Progenitor cell of endocrine pancreas (in vitro differentiated cells): ENCODE measurements around the gene RAB15. TPM values are rescaled to one million over a fixed set of nuclear protein-coding genes. Genes with fewer than 3 reads are reported as not detected.

Experiments
- DNase-seq: peaks from one replicate; pipeline ENCODE4 v3.0.0; 2021; ENCODE audit warnings: low spot score; ENCODE audit not compliant: unreplicated experiment
- H3K27ac Mint-ChIP-seq: 2 replicates; pipeline ENCODE4 v1.8.0; 2021; ENCODE audit warnings: mild to moderate bottlenecking, moderate library complexity, mixed read lengths
- H3K27me3 Mint-ChIP-seq: 2 replicates; pipeline ENCODE4 v1.8.0; 2021; ENCODE audit warnings: mixed read lengths
- H3K36me3 Mint-ChIP-seq: 2 replicates; pipeline ENCODE4 v1.8.0; 2022; ENCODE audit warnings: mixed read lengths; ENCODE audit not compliant: insufficient read depth
- H3K4me1 Mint-ChIP-seq: 2 replicates; pipeline ENCODE4 v1.8.0; 2021; ENCODE audit warnings: low read depth, mixed read lengths
- H3K4me3 Mint-ChIP-seq: 2 replicates; pipeline ENCODE4 v1.8.0; 2021; ENCODE audit warnings: low read depth, mild to moderate bottlenecking, moderate library complexity, mixed read lengths
- H3K9me3 Mint-ChIP-seq: 2 replicates; pipeline ENCODE4 v1.8.0; 2021; ENCODE audit warnings: low read depth, mixed read lengths
- CTCF ChIP-seq: fragments of 200-600 bp; sonication (generic); IDR thresholded peaks from one replicate; pipeline ENCODE4 v1.5.0; 2021; ENCODE audit warnings: antibody characterized with exemption, mild to moderate bottlenecking; ENCODE audit not compliant: unreplicated experiment
- total RNA-seq: library from RNA; stranded (reverse); gene quantifications from 2 replicates; pipeline ENCODE4 v1.2.1, GENCODE V29; 2021

Gene RAB15
- total RNA-seq, 1 donor from 2014 or later, result 27.6 TPM

GRCh38 chr14:64910847-64911495 lies 61.2 kb downstream of the RAB15 start:
- Mint-ChIP-seq H3K4me1 (peaks cover 9% of the 10 kb centered on the region), H3K4me3 (no peak overlapping the region), H3K27ac (no peak overlapping the region), H3K9me3 (no peaks in the 10 kb centered on the region), H3K36me3 (no peaks in the 10 kb centered on the region), H3K27me3 (peaks cover 9% of the 10 kb centered on the region)
- TF ChIP-seq CTCF, result peak; percentile 72
- no peak for DNase-seq

GRCh38 chr14:64906022-64906421 lies 66.1 kb downstream of the RAB15 start:
- Mint-ChIP-seq H3K4me1 (no peaks in the 10 kb centered on the region), H3K4me3 (no peak overlapping the region), H3K27ac (no peak overlapping the region), H3K36me3 (no peaks in the 10 kb centered on the region), H3K9me3 (no peaks in the 10 kb centered on the region), H3K27me3 (peaks cover 22% of the 10 kb centered on the region)
- no peak for DNase-seq
- no peak for TF ChIP-seq CTCF

GRCh38 chr14:64899958-64900357 lies 72.2 kb downstream of the RAB15 start:
- Mint-ChIP-seq H3K27me3 (peaks cover 27% of the 10 kb centered on the region), H3K36me3 (no peaks in the 10 kb centered on the region)

More at GRCh38 chr14:64899958-64900357, 72.2 kb downstream of the RAB15 start:
- no peak overlapping the region for H3K4me3 Mint-ChIP-seq
- DNase-seq, result no peak
- H3K4me1 Mint-ChIP-seq, result no peaks in the 10 kb centered on the region
- no peaks in the 10 kb centered on the region for H3K9me3 Mint-ChIP-seq
- TF ChIP-seq CTCF, result no peak
- H3K27ac Mint-ChIP-seq, result no peak overlapping the region

Other genes with a start within 250 kb of the RAB15 start
- 1.1 and 1.7 TPM in 2 replicates for gene SPTB, start 92.4 kb downstream of the RAB15 start, total RNA-seq
- gene CHURC1, start 57.9 kb downstream of the RAB15 start, total RNA-seq, result 37.2 and 43.6 TPM in 2 replicates
- gene GPX2, start 29.6 kb downstream of the RAB15 start, total RNA-seq, result 11.0 and 13.9 TPM in 2 replicates
- 20.2 and 22.4 TPM in 2 replicates for gene FNTB, start 14.6 kb upstream of the RAB15 start, total RNA-seq
- 53.4 and 63.0 TPM in 2 replicates for gene MAX, start 130.2 kb upstream of the RAB15 start, total RNA-seq